Subcutaneous abdominal adipose tissue (tissue), 5 donors: ENCODE results near the gene RASGEF1B.

Experiments used
- H3K27ac ChIP-seq: one replicate; pipeline ENCODE4 v1.7.0; 2013; ENCODE audit warnings: low read depth, mild to moderate bottlenecking, inconsistent platforms, low read length, moderate library complexity
- H3K27me3 ChIP-seq, 5 donors: one replicate each; pipeline ENCODE4 v1.7.0; 2013; ENCODE audit warnings: low read length in 5 of 5, inconsistent platforms in 1 of 5; ENCODE audit not compliant: control insufficient read depth in 5 of 5, insufficient read depth in 4 of 5
- H3K36me3 ChIP-seq, 5 donors: one replicate each; pipeline ENCODE4 v1.7.0; 2013; ENCODE audit warnings: low read length in 5 of 5; ENCODE audit not compliant: control insufficient read depth in 5 of 5, insufficient read depth in 5 of 5
- H3K4me1 ChIP-seq, 5 donors: one replicate each; pipeline ENCODE4 v1.7.0; 2013; ENCODE audit warnings: low read length in 5 of 5, mild to moderate bottlenecking in 3 of 5, moderate library complexity in 1 of 5; ENCODE audit not compliant: control insufficient read depth in 5 of 5, insufficient read depth in 5 of 5
- H3K4me3 ChIP-seq, 5 donors: one replicate each; pipeline ENCODE4 v1.7.0; 2013; ENCODE audit warnings: low read length in 5 of 5, low read depth in 1 of 5
- H3K9ac ChIP-seq, 5 donors: one replicate each; pipeline ENCODE4 v1.7.0; 2013; ENCODE audit warnings: low read length in 5 of 5, mild to moderate bottlenecking in 4 of 5, moderate library complexity in 3 of 5
- H3K9me3 ChIP-seq, 5 donors: one replicate each; pipeline ENCODE4 v1.7.0; 2013; ENCODE audit warnings: low read length in 5 of 5; ENCODE audit not compliant: control insufficient read depth in 5 of 5
- donor health status: healthy.
- donor health status: healthy.
- donor health status: healthy.
- donor health status: healthy.
- donor health status: healthy.

RASGEF1B gene

DNA sequence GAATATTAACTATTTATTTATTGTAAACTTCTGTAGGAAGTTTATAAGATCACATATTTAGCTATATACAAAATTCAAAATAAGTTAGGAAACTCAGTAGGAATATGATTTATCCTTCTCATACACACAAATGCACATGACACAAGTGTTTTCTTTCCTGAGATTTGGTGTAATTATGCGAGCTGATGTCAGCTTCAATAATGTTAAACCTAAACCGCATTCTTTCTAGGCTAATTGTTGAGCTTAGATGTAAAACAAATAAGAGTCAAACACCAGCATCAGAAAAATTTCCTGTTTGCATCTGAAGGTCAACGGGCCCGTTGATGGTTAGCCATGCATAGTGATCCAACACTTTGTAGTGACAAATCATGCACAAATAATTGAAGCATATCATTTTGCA, 30.8 kb downstream of the RASGEF1B start:
- no peaks in the 10 kb centered on the region for H3K4me1 ChIP-seq
- H3K27ac ChIP-seq: no peak overlapping the region
- peaks cover 49 to 79% (median 62%) of the 10 kb centered on the region in 5 donors for H3K36me3 ChIP-seq
- no peak overlapping the region for H3K4me3 ChIP-seq
- H3K9ac ChIP-seq: no peak overlapping the region
- no peaks in the 10 kb centered on the region for H3K9me3 ChIP-seq
- no peaks in the 10 kb centered on the region for H3K27me3 ChIP-seq

DNA sequence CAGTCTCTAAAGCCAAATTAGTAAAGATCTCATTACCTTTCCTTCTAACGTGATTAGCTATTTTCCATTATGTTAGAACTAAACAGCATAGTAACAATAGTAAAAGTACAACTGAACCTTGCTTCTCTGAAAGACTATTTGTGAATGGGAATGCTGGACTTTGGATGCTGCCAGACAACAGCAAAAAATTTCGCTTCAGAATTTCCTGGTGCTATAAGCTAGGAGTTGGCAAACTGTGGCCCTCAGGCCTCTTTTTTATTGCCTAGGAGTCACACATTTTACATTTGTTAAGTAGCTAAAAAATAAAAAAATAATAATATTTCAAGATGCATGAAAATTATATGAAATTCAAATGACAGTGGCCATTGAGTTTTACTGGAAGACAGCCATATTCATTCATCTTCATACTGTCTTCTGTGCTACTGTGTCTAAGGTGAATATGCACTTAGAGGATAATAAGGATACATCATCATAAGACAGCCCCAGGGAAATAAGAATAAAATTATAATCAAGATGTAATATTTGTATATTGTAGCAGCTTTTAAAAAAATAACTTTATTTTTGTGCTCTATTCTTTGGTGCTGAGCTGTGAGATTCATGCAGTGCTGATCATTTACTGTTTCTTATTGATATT, 34.6 kb downstream of the RASGEF1B start:
- Histone ChIP-seq H3K4me1 (no peaks in the 10 kb centered on the region), H3K27ac (no peak overlapping the region), H3K36me3 (peaks cover 41 to 70% (median 49%) of the 10 kb centered on the region in 5 donors), H3K27me3 (no peaks in the 10 kb centered on the region), H3K4me3 (no peak overlapping the region), H3K9me3 (no peaks in the 10 kb centered on the region), H3K9ac (no peak overlapping the region)

- Histone ChIP-seq H3K4me1 (no peaks in the 10 kb centered on the region), H3K27me3 (no peaks in the 10 kb centered on the region), H3K9me3 (no peaks in the 10 kb centered on the region), H3K36me3 (peaks cover 38 to 69% (median 53%) of the 10 kb centered on the region in 5 donors), H3K27ac (no peak overlapping the region), H3K9ac (no peak overlapping the region), H3K4me3 (no peak overlapping the region)
Observed at GRCh38 chr4:81436096-81436495, 35.6 kb downstream of the RASGEF1B start.

DNA sequence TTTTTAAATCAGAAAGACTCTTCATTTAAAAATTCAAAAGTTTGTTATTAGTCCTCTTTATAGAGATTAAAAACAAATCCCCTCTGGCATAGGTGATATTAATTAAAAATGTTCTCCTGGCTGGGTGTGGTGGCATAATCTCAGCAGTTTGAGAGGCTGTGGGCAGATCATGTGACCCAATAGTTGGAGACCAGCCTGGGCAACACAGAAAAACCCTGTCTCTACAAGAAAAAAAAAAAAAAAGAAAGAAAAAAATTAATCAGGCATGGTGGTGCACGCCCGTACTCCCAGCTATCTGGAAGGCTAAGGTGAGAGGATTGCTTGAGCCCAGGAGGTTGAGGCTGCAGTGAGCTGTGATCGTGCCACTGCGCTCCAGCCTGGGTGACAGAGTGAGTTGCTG, 38.9 kb downstream of the RASGEF1B start:
- Histone ChIP-seq H3K4me1 (no peaks in the 10 kb centered on the region), H3K9me3 (no peaks in the 10 kb centered on the region), H3K27ac (no peak overlapping the region), H3K27me3 (no peaks in the 10 kb centered on the region), H3K4me3 (no peak overlapping the region), H3K36me3 (peaks cover 32 to 68% (median 48%) of the 10 kb centered on the region in 5 donors), H3K9ac (no peak overlapping the region)

- no peaks in the 10 kb centered on the region for H3K9me3 ChIP-seq
- no peak overlapping the region for H3K9ac ChIP-seq
- peaks cover 28 to 71% (median 54%) of the 10 kb centered on the region in 5 donors for H3K36me3 ChIP-seq
- H3K27me3 ChIP-seq: no peaks in the 10 kb centered on the region
- no peak overlapping the region for H3K4me3 ChIP-seq
- no peak overlapping the region for H3K27ac ChIP-seq
- no peaks in the 10 kb centered on the region for H3K4me1 ChIP-seq
Observed at GRCh38 chr4:81431971-81432370, 39.7 kb downstream of the RASGEF1B start.

GRCh38 chr4:81429607-81430006, 42.1 kb downstream of the RASGEF1B start:
- Histone ChIP-seq H3K27ac (no peak overlapping the region), H3K9me3 (no peaks in the 10 kb centered on the region), H3K27me3 (no peaks in the 10 kb centered on the region), H3K4me3 (no peak overlapping the region), H3K4me1 (no peaks in the 10 kb centered on the region), H3K9ac (no peak overlapping the region), H3K36me3 (peaks cover 39 to 74% (median 66%) of the 10 kb centered on the region in 5 donors)

DNA sequence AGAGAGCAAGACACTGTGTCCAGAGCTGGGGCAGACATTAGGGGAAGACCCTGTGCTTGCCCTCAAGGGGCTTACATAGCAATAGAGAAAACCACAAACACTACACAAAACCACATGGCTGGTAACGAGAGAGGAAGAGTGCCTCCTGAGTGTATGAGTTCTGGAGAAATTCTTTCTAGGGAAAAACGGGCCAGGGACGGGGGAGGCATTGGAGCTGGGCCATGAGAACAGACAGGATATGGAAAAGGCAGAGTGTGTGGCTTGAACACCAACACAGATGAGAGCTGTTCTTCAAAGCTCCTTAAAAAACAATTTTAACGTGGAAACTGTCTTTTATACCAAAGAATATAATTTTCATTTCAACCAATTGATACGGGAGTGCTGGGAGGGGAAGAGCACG, 42.7 kb downstream of the RASGEF1B start:
- H3K4me3 ChIP-seq: no peak overlapping the region
- H3K27ac ChIP-seq: no peak overlapping the region
- H3K9ac ChIP-seq: no peak overlapping the region
- no peaks in the 10 kb centered on the region for H3K9me3 ChIP-seq
- peaks cover 39 to 69% (median 60%) of the 10 kb centered on the region in 5 donors for H3K36me3 ChIP-seq
- no peaks in the 10 kb centered on the region for H3K4me1 ChIP-seq
- H3K27me3 ChIP-seq: no peaks in the 10 kb centered on the region

- Histone ChIP-seq H3K4me1 (no peaks in the 10 kb centered on the region), H3K36me3 (peaks cover 34 to 61% (median 54%) of the 10 kb centered on the region in 5 donors), H3K27ac (no peak overlapping the region), H3K27me3 (no peaks in the 10 kb centered on the region), H3K9ac (no peak overlapping the region), H3K9me3 (no peaks in the 10 kb centered on the region), H3K4me3 (no peak overlapping the region)
Observed at GRCh38 chr4:81428002-81428401, 43.7 kb downstream of the RASGEF1B start.

GRCh38 chr4:81427344-81427821, 44.3 kb downstream of the RASGEF1B start:
- Histone ChIP-seq H3K27me3 (no peaks in the 10 kb centered on the region), H3K36me3 (peaks cover 32 to 59% (median 53%) of the 10 kb centered on the region in 5 donors), H3K27ac (no peak overlapping the region), H3K9ac (no peak overlapping the region), H3K4me1 (no peaks in the 10 kb centered on the region), H3K4me3 (no peak overlapping the region), H3K9me3 (no peaks in the 10 kb centered on the region)

- no peak overlapping the region for H3K9ac ChIP-seq
- no peak overlapping the region for H3K4me3 ChIP-seq
- no peaks in the 10 kb centered on the region for H3K27me3 ChIP-seq
- H3K9me3 ChIP-seq: no peaks in the 10 kb centered on the region
- H3K4me1 ChIP-seq: no peaks in the 10 kb centered on the region
- H3K36me3 ChIP-seq: peaks cover 26 to 54% (median 48%) of the 10 kb centered on the region in 5 donors
- H3K27ac ChIP-seq: no peak overlapping the region
Observed at GRCh38 chr4:81426770-81427289, 44.9 kb downstream of the RASGEF1B start.
